ENCODE measurements around the gene EIF5. TPM values are rescaled to one million over a fixed set of nuclear protein-coding genes. Genes with fewer than 3 reads are reported as not detected.

EIF5 gene
- total RNA-seq, 1 donor from 2014 or later, result 483 TPM

DNA sequence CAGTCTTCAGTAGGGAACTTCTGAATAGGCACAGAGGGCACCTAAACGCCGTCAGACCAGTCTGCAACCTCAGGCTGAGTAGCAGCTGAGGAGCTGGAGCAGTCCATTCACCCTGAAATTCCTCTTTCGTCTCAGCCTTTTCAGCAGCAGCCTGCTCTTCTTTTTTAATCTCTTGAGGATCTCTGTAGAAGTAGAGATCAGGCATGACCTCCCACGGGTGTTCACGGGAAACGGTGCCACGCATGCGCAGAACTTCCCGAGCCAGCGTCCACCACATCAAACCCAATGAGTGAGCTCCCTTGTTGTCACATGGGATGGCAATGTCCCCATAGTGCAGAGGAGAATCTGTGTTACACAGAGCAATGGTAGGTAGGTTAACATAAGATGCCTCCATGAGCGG is 40.1 kb downstream of the EIF5 start:
- Mint-ChIP-seq H3K4me3 (no peak overlapping the region), H3K9me3 (no peaks in the 10 kb centered on the region), H3K27me3 (ENCODE audit: low read depth) (peaks cover 14% of the 10 kb centered on the region), H3K36me3 (ENCODE audit: low read depth) (no peaks in the 10 kb centered on the region), H3K4me1 (peaks cover 17% of the 10 kb centered on the region), H3K27ac (ENCODE audit: unreplicated experiment) (no peak overlapping the region)
- DNase-seq (ENCODE audit: low read depth, low spot score), result no peak
- TF ChIP-seq, protein P1, sequence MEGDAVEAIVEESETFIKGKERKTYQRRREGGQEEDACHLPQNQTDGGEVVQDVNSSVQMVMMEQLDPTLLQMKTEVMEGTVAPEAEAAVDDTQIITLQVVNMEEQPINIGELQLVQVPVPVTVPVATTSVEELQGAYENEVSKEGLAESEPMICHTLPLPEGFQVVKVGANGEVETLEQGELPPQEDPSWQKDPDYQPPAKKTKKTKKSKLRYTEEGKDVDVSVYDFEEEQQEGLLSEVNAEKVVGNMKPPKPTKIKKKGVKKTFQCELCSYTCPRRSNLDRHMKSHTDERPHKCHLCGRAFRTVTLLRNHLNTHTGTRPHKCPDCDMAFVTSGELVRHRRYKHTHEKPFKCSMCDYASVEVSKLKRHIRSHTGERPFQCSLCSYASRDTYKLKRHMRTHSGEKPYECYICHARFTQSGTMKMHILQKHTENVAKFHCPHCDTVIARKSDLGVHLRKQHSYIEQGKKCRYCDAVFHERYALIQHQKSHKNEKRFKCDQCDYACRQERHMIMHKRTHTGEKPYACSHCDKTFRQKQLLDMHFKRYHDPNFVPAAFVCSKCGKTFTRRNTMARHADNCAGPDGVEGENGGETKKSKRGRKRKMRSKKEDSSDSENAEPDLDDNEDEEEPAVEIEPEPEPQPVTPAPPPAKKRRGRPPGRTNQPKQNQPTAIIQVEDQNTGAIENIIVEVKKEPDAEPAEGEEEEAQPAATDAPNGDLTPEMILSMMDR (conservative IDR thresholded peaks at IDR 0.05), result no peak

DNA sequence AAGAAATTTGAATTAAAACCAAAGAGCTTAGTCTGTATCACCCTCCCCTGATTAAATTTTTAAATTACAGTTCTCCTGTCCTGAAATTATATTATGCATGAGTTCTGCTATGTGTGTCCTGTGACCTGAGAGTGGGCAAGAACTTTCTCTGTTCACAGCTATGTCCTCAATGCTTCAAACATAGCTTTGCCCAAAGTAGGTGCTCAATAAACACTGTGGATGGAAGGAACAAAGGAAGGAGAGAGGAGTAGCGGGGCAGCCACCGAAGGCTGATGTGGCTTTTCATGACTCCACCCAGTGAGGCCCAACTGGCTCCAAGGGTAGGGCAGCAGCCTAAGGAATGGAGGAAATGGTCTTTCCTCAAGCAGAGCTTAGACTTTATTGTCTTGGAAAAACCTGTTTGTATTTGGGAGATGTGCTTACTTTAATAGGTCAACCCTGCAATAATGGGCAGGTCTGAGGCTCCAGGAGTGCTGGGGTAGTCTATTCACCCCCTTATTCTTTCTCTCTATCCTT is 43.5 kb downstream of the EIF5 start:
- Mint-ChIP-seq H3K9me3 (peaks cover 4% of the 10 kb centered on the region), H3K36me3 (ENCODE audit: low read depth) (no peaks in the 10 kb centered on the region), H3K27ac (ENCODE audit: unreplicated experiment) (no peak overlapping the region), H3K4me3 (no peak overlapping the region), H3K27me3 (ENCODE audit: low read depth) (peaks cover 33% of the 10 kb centered on the region), H3K4me1 (peaks cover 8% of the 10 kb centered on the region)
- TF ChIP-seq, protein P1 (conservative IDR thresholded peaks at IDR 0.05), result no peak
- DNase-seq (ENCODE audit: low read depth, low spot score), result no peak

DNA sequence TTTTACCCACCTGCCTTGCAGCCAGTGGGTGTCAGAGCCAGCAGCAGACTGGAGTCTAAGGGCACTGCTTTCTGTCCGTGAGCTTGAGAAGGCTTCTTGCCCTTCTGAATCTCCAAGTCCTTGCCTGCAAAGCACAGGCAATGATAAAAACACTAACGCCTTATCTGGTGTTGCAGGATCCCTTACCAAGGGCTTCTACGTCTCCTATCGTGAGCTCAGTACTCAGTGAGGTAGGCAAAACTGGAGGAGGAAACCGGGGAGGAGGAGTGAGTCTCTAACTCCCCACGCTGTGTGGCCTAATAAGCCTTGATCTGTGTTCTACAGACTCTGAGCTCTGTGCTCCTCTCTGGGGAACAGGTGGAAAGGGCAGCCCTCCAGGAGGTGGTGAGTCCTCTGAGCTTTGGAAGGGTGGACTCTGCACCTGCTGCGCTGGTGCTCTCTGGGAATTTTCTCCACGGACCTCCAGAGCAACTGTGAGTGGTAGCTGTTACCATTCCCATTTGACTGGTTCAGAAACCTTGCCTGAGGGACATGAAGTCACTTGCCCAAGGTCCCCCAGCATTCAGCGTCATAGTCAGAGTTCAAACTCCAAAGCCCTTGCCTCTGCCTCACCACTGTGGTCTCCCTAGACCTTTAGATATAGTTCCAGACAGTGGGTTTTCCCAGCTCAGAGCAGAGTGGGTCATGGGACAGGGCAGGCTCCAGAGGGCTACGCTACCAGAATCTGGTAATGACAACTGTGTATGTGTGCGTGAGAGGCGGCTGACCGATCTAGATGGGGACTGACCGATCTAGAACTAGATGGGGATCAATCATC is 44.2 kb downstream of the EIF5 start:
- no peak for DNase-seq (ENCODE audit: low read depth, low spot score)
- Mint-ChIP-seq H3K4me1 (peaks cover 4% of the 10 kb centered on the region), H3K4me3 (peak overlapping the region; percentile 34), H3K27ac (ENCODE audit: unreplicated experiment) (peak overlapping the region; percentile 86), H3K27me3 (ENCODE audit: low read depth) (peaks cover 33% of the 10 kb centered on the region), H3K9me3 (peaks cover 4% of the 10 kb centered on the region), H3K36me3 (ENCODE audit: low read depth) (no peaks in the 10 kb centered on the region)
- TF ChIP-seq, protein P1 (conservative IDR thresholded peaks at IDR 0.05), result no peak

DNA sequence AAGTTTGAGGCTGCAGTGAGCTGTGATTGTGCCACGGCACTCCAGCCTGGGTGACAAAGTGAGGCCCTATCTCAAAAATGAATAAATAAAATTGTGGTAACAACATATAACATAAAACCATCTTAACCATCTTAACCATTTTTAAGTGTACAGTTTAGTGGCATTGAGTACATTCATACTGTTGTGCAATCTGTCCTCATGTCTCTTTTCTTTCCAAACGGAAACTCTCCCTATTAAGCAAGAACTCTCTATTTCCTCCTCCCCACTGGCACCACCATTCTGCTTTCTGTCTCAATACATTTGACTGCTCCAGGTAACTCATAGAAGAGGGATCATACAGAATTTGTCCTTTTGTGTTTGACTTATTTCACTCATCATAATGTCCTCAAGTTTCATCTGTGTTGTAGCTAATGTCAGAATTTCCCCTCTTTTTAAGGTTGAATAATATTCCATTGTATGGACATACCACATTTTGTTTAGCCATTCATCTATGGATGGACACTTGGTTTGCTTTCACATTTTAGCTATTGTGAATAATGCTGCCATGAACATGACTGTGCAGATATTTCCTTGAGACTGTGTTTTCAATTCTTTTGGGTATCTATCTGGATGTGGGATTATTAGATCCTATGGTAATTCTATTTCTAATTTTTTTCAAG is 46.8 kb downstream of the EIF5 start:
- peaks cover 33% of the 10 kb centered on the region for H3K27me3 Mint-ChIP-seq (ENCODE audit: low read depth)
- H3K9me3 Mint-ChIP-seq, result peaks cover 4% of the 10 kb centered on the region
- TF ChIP-seq, protein P1 (conservative IDR thresholded peaks at IDR 0.05), result no peak
- DNase-seq (ENCODE audit: low read depth, low spot score), result no peak
- H3K4me1 Mint-ChIP-seq, result peaks cover 5% of the 10 kb centered on the region
- no peaks in the 10 kb centered on the region for H3K36me3 Mint-ChIP-seq (ENCODE audit: low read depth)
- H3K4me3 Mint-ChIP-seq, result no peak overlapping the region
- H3K27ac Mint-ChIP-seq (ENCODE audit: unreplicated experiment), result no peak overlapping the region

DNA sequence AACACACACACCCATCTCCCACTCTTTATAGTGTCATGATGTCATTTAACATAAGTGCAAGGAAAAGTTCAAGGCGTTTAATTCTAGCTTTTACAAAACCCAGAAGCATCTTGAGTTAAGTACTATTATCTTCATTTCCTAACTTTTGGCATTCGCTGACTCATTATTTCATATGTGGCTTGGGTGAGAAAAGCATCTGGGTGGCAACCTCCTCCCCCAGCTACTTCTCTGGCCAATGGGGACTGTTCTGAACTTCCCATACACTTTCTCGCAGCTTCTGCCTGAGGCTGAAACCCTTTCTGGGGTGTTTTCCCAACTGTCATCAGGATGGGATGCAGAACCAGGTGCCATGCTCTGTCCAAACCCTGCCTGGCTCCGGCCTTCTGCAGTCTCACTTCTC is 48.3 kb downstream of the EIF5 start:
- H3K27ac Mint-ChIP-seq (ENCODE audit: unreplicated experiment), result no peak overlapping the region
- peaks cover 4% of the 10 kb centered on the region for H3K9me3 Mint-ChIP-seq
- H3K4me1 Mint-ChIP-seq, result peaks cover 15% of the 10 kb centered on the region
- no peaks in the 10 kb centered on the region for H3K36me3 Mint-ChIP-seq (ENCODE audit: low read depth)
- H3K4me3 Mint-ChIP-seq, result peak overlapping the region; percentile 36
- H3K27me3 Mint-ChIP-seq (ENCODE audit: low read depth), result peaks cover 33% of the 10 kb centered on the region
- TF ChIP-seq, protein P1 (conservative IDR thresholded peaks at IDR 0.05), result no peak
- DNase-seq (ENCODE audit: low read depth, low spot score), result no peak

Data from neural crest cell (in vitro differentiated cells).